NCI-H1092 (cell line): ENCODE measurements around the gene MMRN2.
"Not testable (repeated sequence)": the region's sequence is repeated elsewhere in the genome, so short reads cannot be mapped to it uniquely, and the experiment has no call there.

Experiments used
- DNase-seq: peaks from one replicate; lab custom pipeline; 2025; lab: John Stamatoyannopoulos, UW

The MMRN2 gene

DNA sequence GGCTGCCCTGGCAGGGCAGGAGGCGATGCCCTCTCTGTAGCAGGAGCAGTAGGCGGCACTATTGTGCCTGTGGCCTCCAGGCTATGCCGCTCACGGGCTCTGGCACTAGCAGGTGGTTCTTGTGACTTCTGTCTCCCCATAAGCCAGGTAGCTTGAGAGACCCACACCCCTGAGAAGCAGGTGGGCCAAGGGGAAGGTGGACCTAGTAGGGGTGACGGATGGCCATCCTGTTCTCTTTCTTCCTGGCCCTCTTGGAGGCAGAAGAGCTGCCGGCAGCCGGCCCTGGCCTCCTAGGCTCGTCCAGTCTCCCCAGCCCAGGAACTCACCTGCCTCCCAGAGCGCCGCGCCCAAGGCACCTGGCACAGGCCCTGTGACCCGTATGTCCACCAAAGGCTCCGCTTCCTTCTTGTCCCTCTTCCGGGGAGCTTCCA is 15.4 kb downstream of the MMRN2 start:
- DNase-seq: no peak

DNA sequence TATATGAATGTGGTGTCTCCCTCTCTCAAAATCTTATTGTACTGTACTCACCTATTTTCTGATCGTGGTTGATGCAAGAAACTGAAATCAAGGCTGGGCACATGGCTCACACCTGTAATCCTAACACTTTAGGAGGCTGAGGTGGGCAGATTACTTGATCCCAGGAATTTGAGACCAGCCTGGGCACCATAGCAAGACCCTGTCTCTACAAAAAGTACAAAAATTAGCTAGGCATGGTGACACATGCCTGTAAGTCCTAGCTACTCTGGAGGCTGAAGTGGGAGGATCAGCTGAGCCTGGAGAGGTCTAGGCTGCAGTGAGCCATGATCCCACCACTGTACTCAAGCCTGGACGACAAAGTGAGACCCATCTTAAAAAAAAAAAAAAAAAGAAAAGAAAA is 16.0 kb downstream of the MMRN2 start:
- no peak for DNase-seq

DNA sequence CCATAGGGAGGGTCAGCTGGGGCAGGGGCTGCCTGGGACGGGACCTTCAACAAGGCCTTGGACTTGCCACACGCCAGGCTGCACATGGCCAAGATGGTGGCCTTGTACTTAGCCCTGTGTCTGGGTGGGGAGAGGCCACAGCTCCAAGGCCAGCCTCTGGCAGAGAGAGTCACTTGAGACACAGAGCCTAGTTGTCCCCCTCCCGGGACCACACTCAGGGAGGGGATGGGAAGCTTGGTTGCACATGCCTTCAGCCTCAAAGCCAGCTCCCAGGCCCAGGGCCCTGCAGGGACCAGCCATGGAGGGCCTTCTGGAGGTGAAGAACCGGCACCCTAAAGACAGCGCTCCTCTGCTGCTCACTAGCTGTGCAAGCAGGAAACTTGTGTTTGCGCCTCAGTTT is 16.7 kb downstream of the MMRN2 start:
- no peak for DNase-seq

DNA sequence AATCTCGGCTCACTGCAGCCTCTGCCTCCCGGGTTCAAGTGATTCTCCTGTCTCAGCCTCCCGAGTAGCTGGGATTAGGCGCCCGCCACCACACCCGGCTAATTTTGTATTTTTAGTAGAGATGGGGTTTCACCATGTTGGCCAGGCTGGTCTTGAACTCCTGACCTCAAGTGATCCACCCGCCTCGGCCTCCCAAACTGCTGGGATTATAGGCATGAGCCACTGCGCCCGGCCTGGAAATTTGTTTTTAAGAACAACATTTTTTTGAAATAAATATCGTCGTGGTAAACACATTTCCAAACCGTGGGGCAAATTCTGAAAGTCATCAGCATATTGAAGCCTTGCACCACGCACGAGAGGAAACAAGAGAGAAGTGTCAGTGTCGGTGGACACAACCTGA is 17.3 kb downstream of the MMRN2 start:
- not testable (repeated sequence) for DNase-seq

DNA sequence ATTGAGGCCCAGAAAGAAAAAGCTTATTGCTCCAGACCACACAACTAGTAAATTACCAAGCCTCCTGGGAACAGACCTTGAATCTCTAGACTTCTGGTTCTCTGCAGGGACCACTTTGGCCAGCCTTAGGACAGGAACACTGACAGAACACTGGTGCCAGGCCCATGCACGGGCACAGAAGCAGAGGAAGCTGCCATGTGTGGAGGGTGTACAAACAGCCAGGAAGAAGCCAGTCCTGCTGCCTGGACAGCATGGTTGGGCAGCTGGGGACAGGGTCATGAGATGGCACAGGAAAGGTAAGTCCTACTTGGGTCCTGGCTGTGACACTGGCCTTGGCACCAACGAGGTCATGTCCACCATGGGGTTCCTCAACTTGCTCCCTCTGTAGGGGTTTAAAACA is 19.2 kb downstream of the MMRN2 start:
- DNase-seq: no peak

DNA sequence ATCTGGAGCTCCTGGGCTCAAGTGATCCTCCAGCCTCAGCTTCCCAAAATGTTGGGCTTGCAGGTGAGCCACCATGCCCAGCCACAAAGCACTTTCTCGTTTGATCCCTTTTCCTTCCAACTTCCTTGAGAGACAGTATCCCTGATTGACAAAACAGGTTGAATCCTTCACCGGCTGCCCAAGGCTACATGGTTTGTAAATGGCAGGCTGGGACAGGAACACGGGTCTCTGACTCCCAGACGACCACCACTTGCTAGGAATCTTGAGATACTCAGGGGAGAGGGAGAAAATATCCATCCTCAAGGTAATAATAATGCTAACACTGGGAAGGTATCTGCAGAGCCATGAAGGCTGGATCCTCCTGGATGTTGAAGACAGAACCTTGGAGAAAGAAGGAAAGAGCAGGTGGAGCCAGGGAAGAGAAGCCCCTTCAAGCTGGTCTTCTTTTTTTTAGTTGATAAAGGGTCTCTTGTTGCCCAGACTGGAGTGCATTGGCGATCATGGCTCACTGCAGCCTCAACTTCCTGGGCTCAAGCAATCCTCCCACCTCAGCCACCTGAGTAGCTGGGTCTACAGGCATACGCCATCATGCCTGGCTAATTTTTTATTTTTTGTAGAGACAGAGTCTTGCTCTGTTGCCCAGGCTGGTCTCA is 19.8 kb downstream of the MMRN2 start:
- no peak for DNase-seq

DNA sequence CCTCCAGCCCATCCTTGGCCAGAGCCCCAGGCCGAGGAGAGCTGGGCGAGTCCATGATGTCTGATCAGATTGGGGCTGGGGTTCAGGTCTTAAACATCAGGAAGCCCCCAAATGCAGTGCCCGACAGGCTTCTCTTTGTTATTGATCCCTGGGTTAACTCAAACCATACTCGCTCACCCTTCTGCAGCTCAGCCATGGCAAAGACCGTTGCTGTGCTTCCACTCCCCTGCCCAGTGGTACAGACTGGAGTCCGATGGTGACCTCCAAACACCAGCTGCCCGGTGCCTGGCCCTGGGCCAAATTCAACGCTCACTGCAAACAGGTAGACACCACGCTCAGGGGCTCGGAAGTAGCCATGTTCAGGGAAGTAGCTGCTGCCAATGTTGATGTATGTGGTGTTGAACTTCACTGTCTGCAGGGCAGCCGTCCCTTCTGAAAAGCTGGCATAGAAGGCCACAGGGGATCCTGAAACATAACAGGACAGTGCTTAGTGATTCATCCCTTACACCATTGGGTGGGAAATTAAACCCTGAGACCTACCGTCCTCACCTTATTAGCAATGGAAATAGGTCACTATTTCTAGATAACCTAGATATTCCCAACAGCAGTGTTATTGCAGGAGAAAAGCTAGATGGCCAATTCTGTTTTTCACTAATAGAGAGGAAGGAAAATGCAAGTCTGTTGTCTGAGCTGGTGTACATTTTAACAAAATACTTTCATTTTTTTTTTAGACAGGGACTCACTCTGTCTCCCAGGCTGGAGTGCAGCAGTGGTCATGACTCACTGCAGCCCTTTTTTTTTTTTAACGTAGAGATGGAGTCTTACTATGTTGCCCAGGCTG is 20.5 kb downstream of the MMRN2 start:
- no peak for DNase-seq

DNA sequence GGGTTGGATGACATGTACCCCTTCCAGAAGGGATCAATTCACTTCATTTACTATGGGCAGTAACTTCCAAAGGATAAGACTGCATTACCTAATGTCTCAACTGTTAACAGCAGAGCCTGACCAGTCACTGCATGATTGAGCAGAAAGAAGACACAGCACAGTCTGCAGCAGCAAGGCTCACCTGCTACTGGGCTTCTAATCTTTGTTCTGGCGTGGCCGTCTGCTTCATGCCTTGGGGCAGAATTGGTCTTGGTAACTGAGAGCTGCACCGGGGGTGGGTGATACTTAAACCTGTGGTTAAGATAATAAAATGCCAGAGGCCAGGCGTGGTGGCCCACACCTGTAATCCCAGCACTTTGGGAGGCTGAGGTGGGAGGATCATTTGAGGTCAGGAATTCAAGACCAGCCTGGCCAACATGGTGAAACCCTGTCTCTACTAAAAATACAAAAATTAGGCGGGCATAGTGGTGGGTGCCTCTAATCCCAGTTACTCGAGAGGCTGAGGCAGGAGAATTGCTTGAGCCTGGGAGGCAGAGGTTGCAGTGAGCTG is 23.2 kb downstream of the MMRN2 start:
- DNase-seq: not testable (repeated sequence)

DNA sequence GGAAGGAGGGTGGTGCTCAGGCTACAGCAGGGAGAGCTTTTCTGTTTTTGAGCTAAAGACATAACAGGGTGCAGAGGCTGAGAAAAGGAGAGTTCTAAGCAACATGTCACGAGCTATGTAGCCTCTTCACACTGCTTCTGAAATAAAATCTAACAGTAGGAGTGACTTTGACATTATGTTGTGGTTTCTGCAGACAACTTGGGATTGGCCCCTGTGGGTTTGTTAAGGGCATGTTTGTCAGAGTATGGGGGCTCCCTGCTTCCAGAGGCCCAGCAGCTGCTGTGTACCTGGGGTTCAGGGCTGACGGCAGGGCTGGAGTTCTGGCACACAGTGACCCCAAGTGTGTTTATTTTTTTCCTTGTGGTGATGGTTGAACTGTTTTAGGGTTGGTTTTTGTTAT is 24.7 kb downstream of the MMRN2 start:
- DNase-seq: no peak

DNA sequence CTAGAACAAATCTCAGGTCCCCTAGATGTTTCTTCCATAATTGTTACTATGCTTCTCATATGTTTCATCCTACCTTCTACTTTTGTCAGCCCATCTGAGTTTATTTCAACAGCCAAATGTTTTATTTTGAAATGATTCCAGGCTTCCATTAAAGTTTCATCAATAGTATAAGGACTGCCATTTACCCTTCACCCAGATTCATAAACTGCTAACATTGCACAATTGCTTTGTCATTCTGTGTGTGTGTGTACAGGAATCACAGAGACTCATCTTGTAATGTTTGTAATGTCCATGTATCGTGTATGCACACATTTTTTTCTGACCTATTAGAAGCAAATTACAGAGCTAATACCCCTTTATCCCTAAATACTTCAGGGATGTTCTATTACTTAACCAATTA is 25.5 kb downstream of the MMRN2 start:
- DNase-seq: no peak

DNA sequence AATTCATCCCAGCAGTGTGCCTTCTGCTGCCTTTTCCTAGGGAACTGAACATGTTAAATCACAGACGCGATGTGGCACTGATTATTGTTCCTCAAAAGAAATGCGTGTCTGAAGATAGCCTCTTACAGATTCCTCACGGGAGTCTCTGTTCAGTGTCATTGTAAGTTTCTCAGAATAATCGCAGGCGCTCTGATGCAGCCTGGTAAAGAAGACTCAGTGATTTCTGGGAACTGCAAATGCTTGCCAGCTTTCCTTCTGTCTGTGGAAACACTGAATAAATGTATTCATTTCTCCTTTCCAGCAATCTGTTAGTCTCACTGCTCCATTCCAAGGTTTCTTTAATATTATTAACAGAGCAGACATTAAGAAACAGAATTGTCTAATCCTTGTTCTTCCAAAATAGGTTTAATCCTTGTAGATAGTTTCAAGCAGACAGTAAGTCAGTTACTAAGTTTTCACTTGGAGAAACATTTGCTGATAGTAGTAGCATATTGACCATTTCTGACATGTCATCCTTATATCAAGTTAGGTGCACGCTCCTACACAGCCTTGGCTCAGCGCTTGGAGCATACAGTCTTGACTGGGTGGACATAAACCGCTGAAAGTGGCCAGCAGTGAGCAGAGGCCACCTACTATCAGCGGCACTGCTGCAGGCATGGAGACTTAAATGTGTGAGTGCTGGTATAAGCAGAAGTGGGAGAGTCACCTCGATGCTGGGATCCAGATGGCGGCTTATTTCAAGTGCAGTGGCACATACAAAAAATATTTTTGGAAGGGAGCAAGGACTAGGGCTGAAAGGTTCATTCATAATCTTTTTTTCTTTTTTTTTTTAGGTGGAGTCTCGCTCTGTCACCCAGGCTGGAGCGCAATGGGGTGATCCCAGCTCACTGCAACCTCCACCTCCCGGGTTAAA is 27.7 kb downstream of the MMRN2 start:
- no peak for DNase-seq

DNA sequence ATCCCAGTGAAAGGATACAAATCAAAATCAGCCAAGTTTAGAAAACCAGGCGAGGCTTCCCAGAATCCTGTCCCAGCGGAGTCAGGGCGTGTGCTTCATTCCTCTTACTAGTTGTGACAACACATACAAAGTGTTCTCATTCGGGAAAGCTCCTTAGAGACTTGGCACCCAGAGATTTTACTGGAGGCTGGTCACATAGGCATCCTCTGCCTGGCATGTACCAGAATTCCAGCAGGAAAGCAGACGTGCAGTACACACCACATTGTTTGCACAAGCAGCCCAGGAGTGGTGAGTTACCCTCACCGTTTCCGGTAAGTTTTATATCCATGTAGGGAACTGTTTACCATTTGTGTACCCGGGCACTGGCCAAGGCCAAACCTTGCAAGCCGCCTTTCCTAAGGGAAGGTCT is 34.9 kb downstream of the MMRN2 start:
- DNase-seq: no peak

DNA sequence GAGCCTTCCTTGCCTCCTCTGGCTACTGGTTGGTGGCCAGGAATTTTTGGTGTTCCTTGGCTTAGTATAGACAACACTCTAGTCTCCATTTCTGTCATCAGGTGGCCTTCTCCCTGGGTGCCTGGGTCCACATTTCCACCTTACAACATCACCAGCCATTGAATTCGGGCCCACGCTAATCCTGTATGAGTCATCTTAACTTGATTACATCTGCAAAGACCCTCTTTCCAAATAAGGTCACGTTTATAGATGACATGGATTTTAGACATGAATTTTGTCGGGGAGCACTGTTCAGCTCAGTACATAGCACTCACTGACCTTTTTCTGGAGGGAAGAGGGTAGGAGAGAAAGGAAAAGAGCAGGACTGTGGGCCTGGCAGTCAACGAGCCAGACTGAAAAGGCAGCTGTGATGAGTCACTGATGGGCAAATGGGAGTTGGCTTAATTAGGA is 39.4 kb downstream of the MMRN2 start:
- no peak for DNase-seq

DNA sequence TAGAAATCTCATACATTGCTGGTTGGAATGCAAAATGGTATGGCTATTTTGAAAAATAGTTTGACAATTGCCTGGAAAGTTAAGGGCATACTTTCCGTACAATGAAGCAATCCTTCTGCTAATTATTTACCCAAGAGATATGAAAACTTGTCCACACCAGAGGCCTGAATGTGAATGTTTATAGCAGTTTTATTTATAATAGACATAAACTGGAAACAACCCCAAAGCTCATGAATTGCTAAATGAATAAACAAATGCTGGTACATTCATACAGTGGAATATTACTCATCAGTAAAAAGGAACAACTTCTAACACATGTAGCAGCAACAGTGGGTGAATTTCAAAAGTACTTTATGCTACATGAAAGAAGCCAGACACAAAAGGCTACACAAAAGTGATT is 42.7 kb downstream of the MMRN2 start:
- DNase-seq: no peak

DNA sequence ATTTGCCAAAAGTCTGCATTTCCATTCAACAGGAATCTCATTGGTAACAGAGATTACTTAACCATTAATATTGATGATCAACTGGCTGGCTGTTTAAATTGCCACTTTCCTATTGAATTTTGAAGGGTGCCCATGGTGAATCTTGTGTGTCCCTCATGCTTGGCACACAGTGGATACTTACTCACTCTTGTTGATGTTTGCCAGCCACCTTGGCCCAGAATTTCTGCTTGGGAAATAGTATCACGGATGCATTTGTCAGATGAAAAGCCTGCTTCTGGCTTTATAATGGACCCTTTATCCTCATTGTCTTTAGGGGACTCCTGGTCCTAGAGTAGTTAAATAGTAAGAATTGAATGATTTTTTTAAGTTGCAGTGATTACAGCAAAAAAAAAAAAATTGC is 52.0 kb downstream of the MMRN2 start:
- no peak for DNase-seq

DNA sequence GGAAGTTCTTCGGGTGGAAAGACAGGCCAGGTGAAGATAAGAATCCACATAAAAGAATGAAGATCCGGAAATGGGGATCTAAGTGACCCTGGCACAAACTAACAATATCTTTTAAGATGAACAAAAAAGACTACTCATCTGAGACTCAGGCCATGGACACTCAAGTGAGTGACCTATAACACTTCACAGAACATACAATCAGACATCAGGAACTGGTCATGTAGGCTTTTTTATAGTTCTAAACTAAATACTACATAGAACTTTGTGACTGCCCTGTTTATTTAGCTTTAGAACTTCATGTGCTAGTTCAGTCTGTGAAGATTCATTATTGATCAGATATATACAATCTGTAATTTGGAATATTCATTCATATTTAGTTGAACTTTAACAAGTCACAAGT is 52.8 kb downstream of the MMRN2 start:
- no peak for DNase-seq

DNA sequence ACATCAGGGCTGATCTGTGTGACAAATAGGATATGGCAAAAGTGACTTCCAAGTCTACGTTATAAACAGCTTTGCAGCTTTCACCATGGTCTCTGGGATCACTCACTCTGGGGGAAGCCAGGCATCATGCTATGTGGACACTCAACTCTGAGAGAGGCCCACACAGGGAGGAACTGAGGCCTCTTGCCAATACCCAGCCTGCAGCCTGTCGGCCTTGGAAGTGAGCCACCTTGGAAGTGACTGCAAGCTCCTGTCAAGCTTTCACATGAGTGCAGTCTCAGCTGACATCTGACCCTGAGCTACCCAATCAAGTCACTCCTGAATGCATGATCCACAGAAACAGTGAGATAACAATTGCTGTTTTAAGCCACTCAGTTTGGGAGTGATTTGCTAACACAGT is 56.5 kb downstream of the MMRN2 start:
- DNase-seq: no peak

DNA sequence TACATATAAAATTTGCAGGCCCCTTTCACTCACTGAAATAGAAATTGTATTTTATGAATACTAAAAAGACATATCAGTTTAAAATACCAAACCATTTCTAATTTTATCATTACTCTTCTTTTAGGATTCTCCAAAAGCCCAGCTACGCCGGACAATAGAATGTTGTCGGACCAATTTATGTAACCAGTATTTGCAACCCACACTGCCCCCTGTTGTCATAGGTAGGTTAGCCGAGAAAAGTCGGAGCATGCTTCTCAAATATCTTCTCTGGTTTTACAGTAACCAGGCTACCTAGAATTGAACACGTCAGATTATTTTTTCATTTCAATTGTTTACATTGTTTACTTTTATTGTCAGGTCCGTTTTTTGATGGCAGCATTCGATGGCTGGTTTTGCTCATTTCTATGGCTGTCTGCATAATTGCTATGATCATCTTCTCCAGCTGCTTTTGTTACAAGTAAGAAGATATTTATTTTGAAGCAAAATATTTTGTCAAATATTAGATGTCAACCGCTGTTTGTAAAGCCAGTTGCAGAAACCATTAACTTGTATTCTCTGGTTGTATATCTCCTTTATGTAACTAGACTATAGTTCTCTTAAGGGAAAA is 57.6 kb downstream of the MMRN2 start:
- DNase-seq: no peak

DNA sequence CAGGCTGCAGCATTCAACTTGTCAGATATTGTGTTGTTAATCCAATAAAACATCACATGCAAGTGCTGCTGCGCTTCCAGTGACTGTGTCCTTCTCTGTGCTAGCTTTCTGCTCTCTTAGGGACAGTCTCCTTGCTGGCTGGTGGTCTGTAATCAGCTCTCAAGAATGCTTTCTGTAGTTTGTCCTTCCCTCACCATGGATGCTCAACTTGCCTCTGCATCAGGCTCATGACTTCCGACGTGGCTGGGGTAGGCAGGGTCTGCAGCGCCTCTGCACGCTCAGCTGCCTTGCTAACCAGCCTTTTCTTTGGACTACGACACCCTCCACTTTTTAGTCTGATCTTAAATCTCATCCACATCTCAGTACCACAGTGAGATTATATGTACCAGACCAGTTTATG is 58.3 kb downstream of the MMRN2 start:
- DNase-seq: no peak

DNA sequence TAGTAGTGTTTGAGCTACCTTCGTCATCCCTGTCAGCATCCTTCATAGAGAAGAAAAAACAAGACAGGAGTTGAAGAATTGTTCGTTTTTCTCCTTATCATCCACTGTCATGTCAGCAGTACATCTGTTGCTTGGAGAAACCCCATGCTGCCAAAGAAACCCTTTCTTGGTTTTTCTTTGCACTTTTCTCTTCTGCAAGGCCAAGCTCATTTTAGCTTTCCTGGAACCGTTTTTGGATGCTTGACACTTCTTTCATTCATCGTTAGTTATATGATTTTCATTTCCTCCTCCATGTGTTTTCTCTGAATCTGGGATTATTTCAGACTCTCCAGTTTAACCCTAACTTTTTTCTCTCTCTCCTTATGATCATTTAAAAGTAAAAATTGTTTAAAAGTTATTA is 58.9 kb downstream of the MMRN2 start:
- DNase-seq: no peak

DNA sequence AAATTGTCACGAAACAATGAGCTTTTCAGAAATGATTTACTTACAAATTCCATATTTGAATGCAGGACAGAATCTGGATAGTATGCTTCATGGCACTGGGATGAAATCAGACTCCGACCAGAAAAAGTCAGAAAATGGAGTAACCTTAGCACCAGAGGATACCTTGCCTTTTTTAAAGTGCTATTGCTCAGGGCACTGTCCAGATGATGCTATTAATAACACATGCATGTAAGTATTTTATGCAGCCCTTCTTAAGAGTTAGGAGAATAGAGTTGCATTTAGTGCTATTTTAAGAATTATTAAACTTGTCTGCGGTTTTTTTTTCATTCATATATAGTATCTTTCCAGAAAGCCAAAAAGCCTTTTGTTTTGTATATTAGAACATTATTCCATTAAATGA is 67.4 kb downstream of the MMRN2 start:
- DNase-seq: no peak
